Endodermal cell (in vitro differentiated cells): ENCODE results near the gene RGS3. TPM values are rescaled to one million over a fixed set of nuclear protein-coding genes. Genes with fewer than 3 reads are reported as not detected.

ENCODE experiments used
- DNase-seq: peaks from one replicate; pipeline ENCODE4 v3.0.0-alpha.2; 2017
- H3K27ac ChIP-seq: 2 replicates; pipeline ENCODE4 v1.5.1; 2013; ENCODE audit warnings: mild to moderate bottlenecking, low read depth, low read length, moderate library complexity
- H3K27me3 ChIP-seq: 2 replicates; pipeline ENCODE4 v1.6.1; 2013; ENCODE audit warnings: mild to moderate bottlenecking, low read length, moderate library complexity; ENCODE audit not compliant: insufficient read depth, control insufficient read depth, poor library complexity, severe bottlenecking
- H3K36me3 ChIP-seq: 2 replicates; pipeline ENCODE4 v1.7.0; 2013; ENCODE audit warnings: mild to moderate bottlenecking, low read length, moderate library complexity; ENCODE audit not compliant: control insufficient read depth, insufficient read depth
- H3K4me1 ChIP-seq: one replicate; pipeline ENCODE4 v1.7.0; 2013; ENCODE audit warnings: low read length; ENCODE audit not compliant: control insufficient read depth, insufficient read depth
- H3K4me3 ChIP-seq: 2 replicates; pipeline ENCODE4 v1.5.1; 2013; ENCODE audit warnings: mild to moderate bottlenecking, low read length, moderate library complexity
- H3K9ac ChIP-seq: 2 replicates; pipeline ENCODE4 v1.6.1; 2013; ENCODE audit warnings: mild to moderate bottlenecking, low read length, moderate library complexity; ENCODE audit not compliant: poor library complexity, severe bottlenecking; ENCODE audit errors: extremely low read depth
- H3K9me3 ChIP-seq: 2 replicates; pipeline ENCODE4 v1.6.1; 2013; ENCODE audit warnings: mild to moderate bottlenecking, low read length, moderate library complexity; ENCODE audit not compliant: control insufficient read depth
- H3K27ac Mint-ChIP-seq: 2 replicates; pipeline ENCODE4 v1.8.0; 2020; ENCODE audit warnings: mixed read lengths
- H3K27me3 Mint-ChIP-seq: 2 replicates; pipeline ENCODE4 v1.8.0; 2021; ENCODE audit warnings: mild to moderate bottlenecking, mixed read lengths; ENCODE audit not compliant: insufficient read depth
- H3K36me3 Mint-ChIP-seq: 2 replicates; pipeline ENCODE4 v1.8.0; 2020; ENCODE audit warnings: low read depth, mixed read lengths
- H3K4me1 Mint-ChIP-seq: 2 replicates; pipeline ENCODE4 v1.8.0; 2020; ENCODE audit warnings: mixed read lengths
- H3K4me3 Mint-ChIP-seq: 2 replicates; pipeline ENCODE4 v1.8.0; 2020; ENCODE audit warnings: mild to moderate bottlenecking, moderate library complexity, mixed read lengths
- H3K9me3 Mint-ChIP-seq: 2 replicates; pipeline ENCODE4 v1.8.0; 2020; ENCODE audit warnings: mild to moderate bottlenecking, mixed read lengths
- CTCF ChIP-seq: fragments of 200-600 bp; sonication (generic); conservative IDR thresholded peaks from 2 replicates; pipeline ENCODE4 v1.5.0; 2021; ENCODE audit warnings: antibody characterized with exemption, mild to moderate bottlenecking
- WGBS, 2 experiments: methylation state at CpG; one replicate each; pipeline versions ENCODE4 v1.1.5 to v1.1.7; 2013; ENCODE audit warnings: missing lambda C conversion rate in 2 of 2, mixed read lengths in 1 of 2; ENCODE audit not compliant: insufficient coverage in 1 of 2, insufficient read length in 1 of 2; 5-methylcytosine and 5-hydroxymethylcytosine counted together
- total RNA-seq, 2 donors: library from RNA; stranded (reverse); fragmentation: NEBNext Ultra II Directional in 1 of 2; extraction: Animal tissue kit (Norgen Biotek cat#: 25700) in 1 of 2; gene quantifications; 2 replicates in 1 of 2; 3 replicates in 1 of 2; pipeline ENCODE4 v1.2.1, GENCODE V29; 2021

RGS3 gene
- total RNA-seq, 2 donors from 2014 or later: 20.7 to 40.3 TPM

DNA sequence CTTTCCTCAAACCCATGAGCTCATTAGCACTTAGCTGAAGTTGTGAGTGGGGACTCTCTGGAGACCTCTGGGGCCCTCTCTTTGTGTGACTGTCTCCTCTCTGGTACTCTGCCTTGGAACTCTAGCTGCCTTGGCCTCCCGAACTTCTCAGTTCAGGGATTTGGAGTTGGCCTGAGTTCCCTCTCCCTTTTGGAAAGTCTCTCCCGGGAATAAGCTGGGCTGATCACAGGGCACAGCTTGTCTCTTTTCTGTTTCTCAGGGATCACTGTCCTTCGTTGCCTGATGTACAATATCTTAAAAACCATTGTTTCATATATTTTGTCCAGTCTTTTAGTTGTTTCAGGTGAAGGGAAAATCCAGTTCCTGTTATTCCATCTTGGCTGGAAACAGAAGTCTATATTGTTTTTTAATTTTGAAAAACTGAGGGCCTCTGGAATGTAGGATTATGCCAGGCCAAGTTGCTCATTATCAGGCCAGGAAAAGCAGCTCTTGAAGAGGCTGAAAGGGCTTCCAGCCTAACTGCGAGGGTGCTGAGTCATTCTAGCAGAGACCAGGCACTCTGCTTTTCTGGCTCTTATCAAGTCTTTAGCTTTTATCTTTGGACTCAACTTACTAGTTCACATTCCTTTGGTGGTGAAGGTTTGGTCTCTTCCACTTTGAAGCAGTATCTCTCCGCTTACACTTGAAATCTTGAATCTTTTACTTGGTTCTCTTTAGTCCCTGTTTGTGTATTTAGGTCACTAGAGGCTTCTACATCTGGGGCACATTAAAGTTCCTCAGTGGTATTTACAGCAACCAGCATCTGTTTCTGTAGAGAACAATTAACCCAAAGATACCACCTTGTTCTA is 8.4 kb upstream of the RGS3 start:
- Histone ChIP-seq H3K9ac (peak overlapping the region; percentile 38), H3K4me3 (peak overlapping the region; percentile 46), H3K4me1 (peaks cover 12% of the 10 kb centered on the region), H3K27ac (peak overlapping the region; percentile 70), H3K36me3 (no peaks in the 10 kb centered on the region), H3K9me3 (no peaks in the 10 kb centered on the region), H3K27me3 (no peaks in the 10 kb centered on the region)
- Mint-ChIP-seq H3K4me1 (peaks cover 19% of the 10 kb centered on the region), H3K36me3 (no peaks in the 10 kb centered on the region), H3K4me3 (peak overlapping the region; percentile 15), H3K9me3 (no peaks in the 10 kb centered on the region), H3K27ac (peak overlapping the region; percentile 98), H3K27me3 (no peaks in the 10 kb centered on the region)
- WGBS, 2 experiments: 72 to 75% methylated on average over 4 to 5 of the region's 5 CpGs
- TF ChIP-seq CTCF: no peak
- peak; percentile 77 for DNase-seq

DNA sequence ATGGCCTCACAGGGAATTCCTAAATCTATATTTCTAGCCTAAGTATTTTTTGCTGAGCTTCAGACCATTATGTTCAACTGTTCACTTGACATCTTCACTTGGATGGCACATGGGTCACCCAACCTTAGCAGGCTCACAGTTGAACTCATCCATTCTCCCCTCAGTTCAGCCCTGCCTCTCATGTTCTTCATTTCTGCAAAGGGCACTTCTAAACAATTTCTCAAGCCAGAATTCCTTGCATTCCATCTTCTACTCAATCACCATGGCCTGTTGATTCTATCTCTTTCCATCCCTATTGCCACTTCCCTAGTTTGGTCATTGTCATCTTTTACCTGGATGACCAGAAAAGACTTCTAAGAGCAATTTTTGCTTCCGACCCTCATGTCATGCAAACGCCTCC is 7.3 kb upstream of the RGS3 start:
- no peaks in the 10 kb centered on the region for H3K9me3 ChIP-seq
- H3K27ac ChIP-seq: peak overlapping the region; percentile 24
- Mint-ChIP-seq H3K27ac (peak overlapping the region; percentile 98), H3K9me3 (no peaks in the 10 kb centered on the region), H3K4me1 (peaks cover 19% of the 10 kb centered on the region), H3K4me3 (no peak overlapping the region), H3K27me3 (peaks cover 3% of the 10 kb centered on the region), H3K36me3 (no peaks in the 10 kb centered on the region)
- no peak for DNase-seq
- 76 to 100% methylated on average over 1 to 2 of the region's 2 CpGs for WGBS, 2 experiments
- no peak overlapping the region for H3K9ac ChIP-seq
- H3K36me3 ChIP-seq: no peaks in the 10 kb centered on the region
- no peaks in the 10 kb centered on the region for H3K27me3 ChIP-seq
- TF ChIP-seq CTCF: no peak
- peaks cover 12% of the 10 kb centered on the region for H3K4me1 ChIP-seq
- H3K4me3 ChIP-seq: peak overlapping the region; percentile 46

GRCh38 chr9:113461285-113461684 is 2.2 kb upstream of the RGS3 start:
- Mint-ChIP-seq H3K27ac (no peak overlapping the region), H3K27me3 (peaks cover 44% of the 10 kb centered on the region), H3K4me3 (no peak overlapping the region), H3K36me3 (no peaks in the 10 kb centered on the region), H3K4me1 (peaks cover 12% of the 10 kb centered on the region), H3K9me3 (no peaks in the 10 kb centered on the region)
- WGBS, 2 experiments: 63 to 80% methylated on average over 1 to 3 of the region's 3 CpGs
- H3K4me3 ChIP-seq: no peak overlapping the region
- H3K27ac ChIP-seq: no peak overlapping the region
- H3K36me3 ChIP-seq: no peaks in the 10 kb centered on the region
- H3K4me1 ChIP-seq: peaks cover 5% of the 10 kb centered on the region
- TF ChIP-seq CTCF: no peak
- no peaks in the 10 kb centered on the region for H3K9me3 ChIP-seq
- no peak overlapping the region for H3K9ac ChIP-seq
- peaks cover 38% of the 10 kb centered on the region for H3K27me3 ChIP-seq
- DNase-seq: no peak
